HepG2 (cell line): ENCODE measurements around the gene EXTL1. TPM values are rescaled to one million over a fixed set of nuclear protein-coding genes. Genes with fewer than 3 reads are reported as not detected.

Source experiments
- ATAC-seq: fragments of 200-7000 bp; cut with Tn5 transposase; 3 replicates; pipeline ENCODE4 v1.9.1; 2020; ENCODE audit warnings: mild to moderate bottlenecking, moderate library complexity
- BruUV-seq: library from RNA; stranded (reverse); fragments of 400-500 nt; replicated peaks from 2 replicates; lab custom pipeline; 2021; lab: Mats Ljungman, UMichigan
- CTCF ChIA-PET: fragments of 300-600 bp; formaldehyde crosslinking; extraction: SDS; loops from one replicate; lab custom pipeline; 2021; ENCODE audit warnings: low total read pairs, inconsistent platforms, low intra/inter-chr PET ratio; lab: Yijun Ruan, JAX
- POLR2A ChIA-PET: fragments of 350-600 bp; sonication (Branson Sonifier 250); formaldehyde crosslinking; loops from one replicate; lab custom pipeline; 2020; ENCODE audit warnings: antibody characterized with exemption, inconsistent platforms; lab: Yijun Ruan, JAX
- DNase-seq: peaks from one replicate; pipeline ENCODE4 v3.0.0-alpha.2; 2015; ENCODE audit warnings: low spot score
- FAIRE-seq: peaks from 3 replicates; lab custom pipeline; 2011; peaks lifted over from hg19 to GRCh38; lab: Jason Lieb, UNC
- H2AFZ ChIP-seq: one replicate; pipeline ENCODE4 v1.6.1; 2011; ENCODE audit warnings: low read length, inconsistent platforms
- H3K27ac ChIP-seq: fragments of 300-600 bp; 3 replicates; pipeline ENCODE4 v1.8.0; 2011; ENCODE audit warnings: mixed run types, mild to moderate bottlenecking, mixed read lengths, low read length, inconsistent platforms; ENCODE audit not compliant: insufficient read depth; ENCODE audit errors: extremely low read length
- H3K27me3 ChIP-seq, 2 experiments: fragments of 200-600 bp in 1 of 2; 2 replicates in 1 of 2; 3 replicates in 1 of 2; pipeline versions ENCODE4 v1.6.0 to v1.8.0; 2011; ENCODE audit warnings: low read length in 2 of 2, mild to moderate bottlenecking in 2 of 2, moderate library complexity in 2 of 2, inconsistent platforms in 1 of 2; ENCODE audit not compliant: insufficient read depth in 2 of 2, control insufficient read depth in 1 of 2
- H3K36me3 ChIP-seq, 2 experiments: fragments of 200-600 bp in 1 of 2; replicated peaks in 1 of 2; 2 replicates in 1 of 2; 3 replicates in 1 of 2; pipeline versions ENCODE4 v1.5.1 to v1.8.0; 2011; ENCODE audit warnings: low read length in 2 of 2, inconsistent platforms in 1 of 2; ENCODE audit not compliant: insufficient read depth in 2 of 2, control insufficient read depth in 1 of 2
- H3K4me1 ChIP-seq: 2 replicates; pipeline ENCODE4 v1.5.1; 2012; ENCODE audit warnings: low read length, inconsistent platforms; ENCODE audit not compliant: insufficient read depth
- H3K4me2 ChIP-seq: 2 replicates; pipeline ENCODE4 v1.6.0; 2011; ENCODE audit warnings: low read depth, low read length, inconsistent platforms
- H3K4me3 ChIP-seq, 3 experiments: fragments of 200-600 bp in 1 of 3; sonication (generic), shearing (Covaris generic) in 1 of 3; replicated peaks in 1 of 3; 2 replicates each; pipeline ENCODE4 v1.5.1; 2011 to 2016; ENCODE audit warnings: low read length in 3 of 3, inconsistent platforms in 2 of 3, low read depth in 2 of 3, mild to moderate bottlenecking in 2 of 3, control low read depth in 1 of 3, mixed read lengths in 1 of 3; ENCODE audit not compliant: insufficient read depth in 1 of 3
- H3K79me2 ChIP-seq: one replicate; pipeline ENCODE4 v1.6.1; 2011; ENCODE audit warnings: low read length, inconsistent platforms; ENCODE audit not compliant: insufficient read depth
- H3K9ac ChIP-seq: 2 replicates; pipeline ENCODE4 v1.6.0; 2011; ENCODE audit warnings: mild to moderate bottlenecking, low read depth, low read length, inconsistent platforms; ENCODE audit not compliant: insufficient read depth
- H3K9me3 ChIP-seq: 2 replicates; pipeline ENCODE4 v1.5.1; 2012; ENCODE audit warnings: mild to moderate bottlenecking, low read length
- H4K20me1 ChIP-seq: 2 replicates; pipeline ENCODE4 v1.6.0; 2011; ENCODE audit warnings: inconsistent platforms, mild to moderate bottlenecking, low read length, moderate library complexity; ENCODE audit not compliant: insufficient read depth
- AHDC1 ChIP-seq: sonication (generic); formaldehyde crosslinking; IDR thresholded peaks from 2 replicates; pipeline ENCODE4 v1.5.1; 2020; ENCODE audit warnings: mild to moderate bottlenecking, missing genetic modification reagents, borderline replicate concordance
- BHLHE40 ChIP-seq: IDR thresholded peaks from 2 replicates; pipeline ENCODE4 v1.6.1; 2011; ENCODE audit warnings: low read length, improper control_type of control experiment
- E2F1 ChIP-seq: sonication (generic); formaldehyde crosslinking; IDR thresholded peaks from 2 replicates; pipeline ENCODE4 v1.5.0; 2020; ENCODE audit warnings: missing genetic modification reagents
- ELF3 ChIP-seq: IDR thresholded peaks from 2 replicates; pipeline ENCODE4 v1.6.1; 2016; ENCODE audit warnings: missing genetic modification reagents, missing compliant biosample characterization
- HIVEP1 ChIP-seq: sonication (generic); formaldehyde crosslinking; IDR thresholded peaks from 2 replicates; pipeline ENCODE4 v1.4.0; 2020; ENCODE audit warnings: mild to moderate bottlenecking, missing genetic modification reagents
- MED13 ChIP-seq: sonication (generic); formaldehyde crosslinking; IDR thresholded peaks from 2 replicates; pipeline ENCODE4 v1.5.0; 2020; ENCODE audit warnings: missing genetic modification reagents
- MTA3 ChIP-seq: sonication (generic); formaldehyde crosslinking; IDR thresholded peaks from 2 replicates; pipeline ENCODE4 v1.4.0; 2020; ENCODE audit warnings: missing genetic modification reagents
- MXD3 ChIP-seq: IDR thresholded peaks from 2 replicates; pipeline ENCODE4 v1.6.1; 2016; ENCODE audit warnings: mild to moderate bottlenecking, missing biosample characterization, missing genetic modification reagents
- ONECUT2 ChIP-seq: sonication (generic); formaldehyde crosslinking; IDR thresholded peaks from 2 replicates; pipeline ENCODE4 v1.4.0; 2020; ENCODE audit warnings: missing genetic modification reagents
- SAFB2 ChIP-seq: sonication (generic); formaldehyde crosslinking; IDR thresholded peaks from 2 replicates; pipeline ENCODE4 v1.5.1; 2020; ENCODE audit warnings: missing genetic modification reagents, low read depth, mild to moderate bottlenecking, borderline replicate concordance
- SIX4 ChIP-seq: sonication (generic); formaldehyde crosslinking; IDR thresholded peaks from 2 replicates; pipeline ENCODE4 v1.4.0; 2020; ENCODE audit warnings: missing genetic modification reagents
- TBP ChIP-seq: sonication (generic); formaldehyde crosslinking; IDR thresholded peaks from 2 replicates; pipeline ENCODE4 v1.5.0; 2020; ENCODE audit warnings: missing genetic modification reagents
- TOE1 ChIP-seq: sonication (generic); formaldehyde crosslinking; IDR thresholded peaks from 2 replicates; pipeline ENCODE4 v1.4.0; 2020; ENCODE audit warnings: mild to moderate bottlenecking, missing genetic modification reagents
- ZBTB38 ChIP-seq: sonication (generic); formaldehyde crosslinking; IDR thresholded peaks from 2 replicates; pipeline ENCODE4 v1.5.1; 2020; ENCODE audit warnings: mild to moderate bottlenecking, missing genetic modification reagents
- ZFP1 ChIP-seq: IDR thresholded peaks from 2 replicates; pipeline ENCODE4 v1.6.1; 2016
- ZNF691 ChIP-seq: sonication (generic); formaldehyde crosslinking; IDR thresholded peaks from 2 replicates; pipeline ENCODE4 v1.4.0; 2020; ENCODE audit warnings: missing genetic modification reagents, low read depth, mild to moderate bottlenecking, borderline replicate concordance
- ZSCAN29 ChIP-seq: sonication (generic); formaldehyde crosslinking; conservative IDR thresholded peaks from 2 replicates; pipeline ENCODE4 v1.4.0; 2020; ENCODE audit warnings: mild to moderate bottlenecking, missing genetic modification reagents
- WGBS: methylation state at CpG from one replicate; pipeline ENCODE4 v1.1.6; 2017; ENCODE audit warnings: low lambda C conversion rate; 5-methylcytosine and 5-hydroxymethylcytosine counted together
- in situ Hi-C: cut with HindIII; loops from 2 replicates; pipeline ENCODE4 v1.10.0; 2017; ENCODE audit warnings: low pct_unique_long_range_greater_than_20kb; ENCODE audit not compliant: extremely low pct_ligation_motif_present
- intact Hi-C: fragments of 100-400 bp; cut with micrococcal nuclease; formaldehyde crosslinking; loops from one replicate; pipeline ENCODE4 v1.10.0; 2022; ENCODE audit not compliant: unreplicated experiment
- polyA plus RNA-seq, 8 experiments: library from polyadenylated mRNA; depleted of rRNA in 3 of 8; stranded (reverse) in 7 of 8; unstranded in 1 of 8; fragments of >200 nt; fragmentation: Illumina TruSeq in 4 of 8; extraction: Trizol in 4 of 8; gene quantifications; 2 replicates each; pipeline versions ENCODE4 v1.2.1 to v1.2.3, GENCODE V29; 2011 to 2016; ENCODE audit warnings: low read depth in 4 of 8, missing spikeins in 1 of 8, mixed read lengths in 1 of 8; ENCODE audit not compliant: insufficient read depth in 1 of 8
- total RNA-seq, 5 experiments: library from RNA; depleted of rRNA; stranded (reverse); fragments of >200 nt; fragmentation: Illumina TruSeq; extraction: Trizol; gene quantifications; 2 replicates each; pipeline ENCODE4 v1.2.3, GENCODE V29; 2016; ENCODE audit warnings: low read depth in 1 of 5

The EXTL1 gene
- total and polyA plus RNA-seq, 2 of the 13 experiments (the other 11 are each of a cell fraction or from before 2014, with no cell fraction given) = 0.35 to 1.0 TPM

- intact Hi-C loops = no loop called here
- H3K4me1 ChIP-seq = peaks cover 90% of the 10 kb centered on the region
- peak overlapping the region; percentile 81 for H3K4me2 ChIP-seq
- FAIRE-seq (no peak), DNase-seq (no peak), ATAC-seq (no peak)
- ChIA-PET CTCF (no interaction called here), POLR2A (no interaction called here)
- BruUV-seq = no TSS peak
- 30% methylated on average over 8 of the region's 8 CpGs for WGBS
- H3K4me3 ChIP-seq = peak overlapping the region in 1 of 3 experiments; percentile 4; a peak in 1 of 6 replicates
- H3K36me3 ChIP-seq = no peaks in the 10 kb centered on the region
- no peaks in the 10 kb centered on the region for H3K79me2 ChIP-seq
- H3K27me3 ChIP-seq = peaks cover 8 to 31% of the 10 kb centered on the region in 2 experiments
- no peak overlapping the region for H2AFZ ChIP-seq
- no peaks in the 10 kb centered on the region for H3K9me3 ChIP-seq
- no peak overlapping the region for H3K9ac ChIP-seq
- no peak overlapping the region for H3K27ac ChIP-seq
- H4K20me1 ChIP-seq = no peaks in the 10 kb centered on the region
- in situ Hi-C loops = no loop called here
- TF ChIP-seq MXD3 (no peak), ZBTB38 (CRISPR knock-in tag) (no peak), MED13 (CRISPR knock-in tag) (no peak), ZSCAN29 (CRISPR knock-in tag) (no peak), AHDC1 (CRISPR knock-in tag) (no peak), ONECUT2 (CRISPR knock-in tag) (no peak), HIVEP1 (CRISPR knock-in tag) (no peak), SAFB2 (CRISPR knock-in tag) (no peak), ZFP1 (CRISPR knock-in tag) (no peak), SIX4 (CRISPR knock-in tag) (no peak), ZNF691 (CRISPR knock-in tag) (no peak), TBP (no peak), BHLHE40 (no peak), E2F1 (CRISPR knock-in tag) (no peak), MTA3 (CRISPR knock-in tag) (no peak), ELF3 (CRISPR knock-in tag) (no peak), TOE1 (no peak)
Observed at GRCh38 chr1:26019641-26020315, 1.8 kb upstream of the EXTL1 start.
